Stimulated activated naive CD4-positive, alpha-beta T cell (primary cell): ENCODE results near the gene ZNF76.
A peak's percentile ranks its signal among the peaks of the same experiment; 100 is the strongest.

Source experiments
- DNase-seq, 6 experiments: peaks; one replicate each; lab custom pipeline; 2025; lab: John Stamatoyannopoulos, UW

ZNF76 gene

GRCh38 chr6:35237476-35237875 lies 22.1 kb upstream of the ZNF76 start:
- DNase-seq, result no peak

GRCh38 chr6:35238843-35239289 lies 20.7 kb upstream of the ZNF76 start:
- DNase-seq, result no peak

- no peak for DNase-seq
These were observed 20.0 kb upstream of the ZNF76 start for GRCh38 chr6:35239581-35239980.

GRCh38 chr6:35240838-35241801 lies 18.4 kb upstream of the ZNF76 start:
- DNase-seq, result peak; percentile 13 to 70 (median 60)

GRCh38 chr6:35242486-35242885 lies 17.0 kb upstream of the ZNF76 start:
- DNase-seq, result no peak

GRCh38 chr6:35242906-35243305 lies 16.6 kb upstream of the ZNF76 start:
- DNase-seq, result no peak

- DNase-seq, result no peak
These were observed 16.1 kb upstream of the ZNF76 start for GRCh38 chr6:35243386-35243958.

GRCh38 chr6:35244551-35244950 lies 15.0 kb upstream of the ZNF76 start:
- no peak for DNase-seq

- DNase-seq, result no peak
These were observed 11.8 kb upstream of the ZNF76 start for GRCh38 chr6:35247642-35248231.

- DNase-seq, result no peak
These were observed 11.2 kb upstream of the ZNF76 start for GRCh38 chr6:35248300-35248699.

- no peak for DNase-seq
These were observed 10.6 kb upstream of the ZNF76 start for GRCh38 chr6:35248965-35249364.

- no peak for DNase-seq
These were observed 7.6 kb upstream of the ZNF76 start for GRCh38 chr6:35251949-35252348.

GRCh38 chr6:35253249-35253648 lies 6.3 kb upstream of the ZNF76 start:
- no peak for DNase-seq

GRCh38 chr6:35258336-35258735 lies 1.2 kb upstream of the ZNF76 start:
- no peak for DNase-seq

- DNase-seq, result peak in 2 of 6 experiments; percentile 46 to 51
These were observed 709 bp upstream of the ZNF76 start for GRCh38 chr6:35258858-35259193.

GRCh38 chr6:35259948-35260590 lies 534 bp downstream of the ZNF76 start:
- DNase-seq, result peak; percentile 40 to 77 (median 72)

GRCh38 chr6:35260591-35261570 lies 1.3 kb downstream of the ZNF76 start:
- no peak for DNase-seq

GRCh38 chr6:35262596-35262995 lies 3.1 kb downstream of the ZNF76 start:
- no peak for DNase-seq

GRCh38 chr6:35264550-35265274 lies 5.2 kb downstream of the ZNF76 start:
- DNase-seq, result no peak

- DNase-seq, result no peak
These were observed 6.0 kb downstream of the ZNF76 start for GRCh38 chr6:35265523-35265922.

GRCh38 chr6:35267446-35267845 lies 7.9 kb downstream of the ZNF76 start:
- DNase-seq, result no peak
